ENCODE data around the gene WDR37.
"Not testable (repeated sequence)": the region's sequence is repeated elsewhere in the genome, so short reads cannot be mapped to it uniquely, and the experiment has no call there.

Gene WDR37

DNA sequence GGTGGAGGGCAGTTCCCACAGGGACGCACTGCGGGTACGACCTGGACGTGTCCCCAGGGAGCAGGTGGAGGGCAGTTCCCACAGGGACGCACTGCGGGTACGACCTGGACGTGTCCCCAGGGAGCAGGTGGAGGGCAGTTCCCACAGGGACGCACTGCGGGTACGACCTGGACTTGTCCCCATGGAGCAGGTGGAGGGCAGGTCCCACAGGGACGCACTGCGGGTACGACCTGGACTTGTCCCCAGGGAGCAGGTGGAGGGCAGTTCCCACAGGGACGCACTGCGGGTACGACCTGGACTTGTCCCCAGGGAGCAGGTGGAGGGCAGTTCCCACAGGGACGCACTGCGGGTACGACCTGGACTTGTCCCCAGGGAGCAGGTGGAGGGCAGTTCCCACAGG lies 17.4 kb upstream of the WDR37 start:
- not testable (repeated sequence) for H3K4me3 ChIP-seq (ENCODE audit: low read length in 2 of 2); H3K9ac ChIP-seq (ENCODE audit: low read depth in 1 of 2, low read length in 2 of 2); H3K9me3 ChIP-seq (ENCODE audit: control insufficient read depth in 2 of 2, low read length in 2 of 2); H3K4me1 ChIP-seq (ENCODE audit: control insufficient read depth in 2 of 2, insufficient read depth in 2 of 2, low read length in 2 of 2); H3K27ac ChIP-seq (ENCODE audit: low read depth in 2 of 2, low read length in 2 of 2); H3K27me3 ChIP-seq (ENCODE audit: control insufficient read depth in 2 of 2, insufficient read depth in 2 of 2, low read length in 2 of 2)
- peaks cover 26 to 47% of the 10 kb centered on the region in 2 donors for H3K36me3 ChIP-seq (ENCODE audit: control insufficient read depth in 2 of 2, insufficient read depth in 2 of 2, low read length in 2 of 2)

DNA sequence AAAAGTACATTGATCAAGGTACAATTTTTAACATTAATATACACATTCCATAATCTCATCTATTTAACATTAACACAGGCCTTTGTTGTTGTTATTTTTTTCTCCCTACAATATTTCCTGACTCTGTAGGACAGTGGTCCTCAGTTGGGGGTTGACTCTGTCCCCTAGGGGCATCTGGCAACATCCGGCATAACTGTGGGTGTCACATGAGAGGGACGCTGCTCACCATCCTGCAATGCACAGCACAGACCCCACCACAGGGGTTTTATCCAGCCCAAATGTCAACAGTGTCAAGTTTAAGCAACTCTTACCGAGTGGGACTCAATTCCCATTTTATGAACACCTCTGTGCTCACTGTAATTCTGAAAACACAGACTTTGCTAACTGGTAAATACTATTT lies 16.1 kb upstream of the WDR37 start:
- peaks cover 26 to 48% of the 10 kb centered on the region in 2 donors for H3K36me3 ChIP-seq (ENCODE audit: control insufficient read depth in 2 of 2, insufficient read depth in 2 of 2, low read length in 2 of 2)
- H3K4me1 ChIP-seq (ENCODE audit: control insufficient read depth in 2 of 2, insufficient read depth in 2 of 2, low read length in 2 of 2): no peaks in the 10 kb centered on the region
- H3K9ac ChIP-seq (ENCODE audit: low read depth in 1 of 2, low read length in 2 of 2): no peak overlapping the region
- no peak overlapping the region for H3K27ac ChIP-seq (ENCODE audit: low read depth in 2 of 2, low read length in 2 of 2)
- no peaks in the 10 kb centered on the region for H3K9me3 ChIP-seq (ENCODE audit: control insufficient read depth in 2 of 2, low read length in 2 of 2)
- no peaks in the 10 kb centered on the region for H3K27me3 ChIP-seq (ENCODE audit: control insufficient read depth in 2 of 2, insufficient read depth in 2 of 2, low read length in 2 of 2)
- H3K4me3 ChIP-seq (ENCODE audit: low read length in 2 of 2): no peak overlapping the region

DNA sequence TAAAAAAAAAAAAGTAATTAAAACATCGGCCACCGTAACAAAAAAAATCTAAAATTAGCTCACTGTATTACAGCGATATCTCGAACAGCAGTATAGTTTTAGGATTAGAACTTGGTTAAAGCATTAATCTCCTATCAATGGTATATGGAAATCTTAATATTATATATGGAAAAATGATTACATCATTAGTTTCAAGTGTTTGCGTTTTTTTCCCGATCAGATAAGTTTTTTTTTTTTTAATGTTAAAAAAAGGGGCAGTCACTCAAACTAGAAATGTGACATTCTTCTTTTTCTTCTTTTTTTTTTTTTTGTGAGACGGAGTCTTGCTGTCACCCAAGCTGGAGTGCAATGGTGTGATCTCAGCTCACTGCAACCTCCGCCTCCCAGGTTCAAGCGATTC lies 14.7 kb upstream of the WDR37 start:
- no peaks in the 10 kb centered on the region for H3K27me3 ChIP-seq (ENCODE audit: control insufficient read depth in 2 of 2, insufficient read depth in 2 of 2, low read length in 2 of 2)
- H3K9ac ChIP-seq (ENCODE audit: low read depth in 1 of 2, low read length in 2 of 2): no peak overlapping the region
- H3K4me1 ChIP-seq (ENCODE audit: control insufficient read depth in 2 of 2, insufficient read depth in 2 of 2, low read length in 2 of 2): no peaks in the 10 kb centered on the region
- no peak overlapping the region for H3K4me3 ChIP-seq (ENCODE audit: low read length in 2 of 2)
- no peak overlapping the region for H3K27ac ChIP-seq (ENCODE audit: low read depth in 2 of 2, low read length in 2 of 2)
- no peaks in the 10 kb centered on the region for H3K9me3 ChIP-seq (ENCODE audit: control insufficient read depth in 2 of 2, low read length in 2 of 2)
- H3K36me3 ChIP-seq (ENCODE audit: control insufficient read depth in 2 of 2, insufficient read depth in 2 of 2, low read length in 2 of 2): peaks cover 26 to 48% of the 10 kb centered on the region in 2 donors

DNA sequence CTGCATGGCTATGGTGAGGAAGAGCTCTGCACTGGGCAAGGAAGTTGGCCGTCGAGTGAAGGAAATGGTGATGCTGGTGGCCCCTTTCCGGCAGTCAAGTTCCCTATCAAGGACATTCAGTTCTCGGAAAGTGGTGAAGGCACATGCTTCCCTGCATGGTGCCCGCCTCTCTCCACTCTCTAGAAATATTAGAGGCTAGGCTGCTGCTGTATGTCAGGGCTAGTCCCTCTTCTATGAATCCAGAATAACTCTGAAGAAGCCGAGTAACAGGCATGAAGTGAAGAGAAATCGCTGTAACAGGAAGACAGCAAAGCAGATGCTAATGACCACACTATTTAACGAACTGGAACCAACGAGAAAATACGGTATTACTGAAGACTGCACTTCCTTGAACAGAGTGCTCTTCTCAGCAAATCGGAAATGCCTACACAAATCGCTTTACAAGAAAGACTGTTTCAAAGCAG lies 12.6 kb upstream of the WDR37 start:
- Histone ChIP-seq H3K27me3 (ENCODE audit: control insufficient read depth in 2 of 2, insufficient read depth in 2 of 2, low read length in 2 of 2) (no peaks in the 10 kb centered on the region), H3K9me3 (ENCODE audit: control insufficient read depth in 2 of 2, low read length in 2 of 2) (no peaks in the 10 kb centered on the region), H3K4me3 (ENCODE audit: low read length in 2 of 2) (peak overlapping the region in 1 of 2 donors; percentile 53), H3K4me1 (ENCODE audit: control insufficient read depth in 2 of 2, insufficient read depth in 2 of 2, low read length in 2 of 2) (peaks cover 7 to 9% of the 10 kb centered on the region in 2 donors), H3K27ac (ENCODE audit: low read depth in 2 of 2, low read length in 2 of 2) (peak overlapping the region; percentile 61 to 67), H3K36me3 (ENCODE audit: control insufficient read depth in 2 of 2, insufficient read depth in 2 of 2, low read length in 2 of 2) (peaks cover 20 to 34% of the 10 kb centered on the region in 2 donors), H3K9ac (ENCODE audit: low read depth in 1 of 2, low read length in 2 of 2) (no peak overlapping the region)

DNA sequence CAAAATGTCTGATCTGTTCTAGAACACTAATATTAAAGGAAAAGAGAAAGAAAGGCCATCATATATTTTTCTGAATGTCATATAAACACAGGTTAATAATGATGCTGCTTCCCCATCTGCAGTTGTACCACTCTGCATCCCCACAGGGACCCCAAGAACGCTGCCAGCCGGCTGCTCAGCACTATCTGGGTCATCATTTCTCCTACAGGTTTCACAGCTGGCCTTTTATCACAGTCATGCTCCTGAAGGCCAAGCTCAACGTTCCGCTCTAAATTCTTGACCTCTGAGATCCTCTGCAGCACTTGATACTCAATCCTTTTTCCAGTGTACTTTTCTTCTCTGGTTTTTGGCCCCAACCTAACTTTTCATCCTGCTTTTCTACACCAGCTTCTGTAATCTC lies 12.0 kb upstream of the WDR37 start:
- peak overlapping the region; percentile 61 to 67 for H3K27ac ChIP-seq (ENCODE audit: low read depth in 2 of 2, low read length in 2 of 2)
- H3K9ac ChIP-seq (ENCODE audit: low read depth in 1 of 2, low read length in 2 of 2): no peak overlapping the region
- H3K9me3 ChIP-seq (ENCODE audit: control insufficient read depth in 2 of 2, low read length in 2 of 2): no peaks in the 10 kb centered on the region
- peaks cover 20 to 32% of the 10 kb centered on the region in 2 donors for H3K36me3 ChIP-seq (ENCODE audit: control insufficient read depth in 2 of 2, insufficient read depth in 2 of 2, low read length in 2 of 2)
- H3K27me3 ChIP-seq (ENCODE audit: control insufficient read depth in 2 of 2, insufficient read depth in 2 of 2, low read length in 2 of 2): no peaks in the 10 kb centered on the region
- H3K4me1 ChIP-seq (ENCODE audit: control insufficient read depth in 2 of 2, insufficient read depth in 2 of 2, low read length in 2 of 2): peaks cover 7 to 9% of the 10 kb centered on the region in 2 donors
- H3K4me3 ChIP-seq (ENCODE audit: low read length in 2 of 2): peak overlapping the region in 1 of 2 donors; percentile 53

DNA sequence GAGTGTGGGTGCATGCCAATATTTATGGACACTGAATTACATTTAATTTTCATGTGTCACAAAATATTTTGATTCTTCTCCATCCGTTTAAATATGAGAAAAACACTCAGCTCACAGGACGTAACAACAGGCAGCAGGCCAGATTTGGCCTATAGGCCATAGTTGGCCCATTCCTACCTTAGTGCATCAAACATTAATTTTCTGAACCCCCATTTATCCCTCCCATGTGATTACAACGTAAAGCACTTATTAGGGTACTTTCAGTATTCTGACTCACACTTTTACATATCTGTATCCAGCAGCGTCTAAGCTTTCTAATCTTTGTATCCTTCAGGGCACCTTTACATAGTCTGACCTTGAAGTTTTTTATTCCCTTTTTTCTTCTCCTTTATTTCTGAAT lies 11.2 kb upstream of the WDR37 start:
- H3K27me3 ChIP-seq (ENCODE audit: control insufficient read depth in 2 of 2, insufficient read depth in 2 of 2, low read length in 2 of 2): no peaks in the 10 kb centered on the region
- peaks cover 16 to 27% of the 10 kb centered on the region in 2 donors for H3K36me3 ChIP-seq (ENCODE audit: control insufficient read depth in 2 of 2, insufficient read depth in 2 of 2, low read length in 2 of 2)
- peak overlapping the region in 1 of 2 donors; percentile 67 for H3K27ac ChIP-seq (ENCODE audit: low read depth in 2 of 2, low read length in 2 of 2)
- peaks cover 9% of the 10 kb centered on the region in 2 donors for H3K4me1 ChIP-seq (ENCODE audit: control insufficient read depth in 2 of 2, insufficient read depth in 2 of 2, low read length in 2 of 2)
- no peaks in the 10 kb centered on the region for H3K9me3 ChIP-seq (ENCODE audit: control insufficient read depth in 2 of 2, low read length in 2 of 2)
- no peak overlapping the region for H3K4me3 ChIP-seq (ENCODE audit: low read length in 2 of 2)
- H3K9ac ChIP-seq (ENCODE audit: low read depth in 1 of 2, low read length in 2 of 2): no peak overlapping the region

DNA sequence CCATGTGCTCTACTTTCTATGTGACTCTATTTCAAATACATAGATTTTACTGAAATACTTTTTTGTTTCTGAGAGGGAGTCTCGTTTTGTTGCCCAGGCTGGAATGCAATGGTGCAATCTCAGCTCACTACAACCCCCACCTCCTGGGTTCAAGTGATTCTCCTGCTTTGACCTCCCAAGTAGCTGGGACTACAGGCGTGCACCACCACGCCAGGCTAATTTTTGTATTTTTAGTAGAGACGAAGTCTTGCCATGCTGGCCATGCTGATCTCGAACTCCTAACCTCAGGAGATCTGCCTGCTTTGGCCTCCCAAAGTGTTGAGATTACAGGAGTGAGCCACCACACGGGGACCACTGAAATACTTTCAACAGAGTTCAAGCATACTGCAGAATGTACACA lies 10.8 kb upstream of the WDR37 start:
- peaks cover 11 to 23% of the 10 kb centered on the region in 2 donors for H3K36me3 ChIP-seq (ENCODE audit: control insufficient read depth in 2 of 2, insufficient read depth in 2 of 2, low read length in 2 of 2)
- no peaks in the 10 kb centered on the region for H3K27me3 ChIP-seq (ENCODE audit: control insufficient read depth in 2 of 2, insufficient read depth in 2 of 2, low read length in 2 of 2)
- peaks cover 10 to 13% of the 10 kb centered on the region in 2 donors for H3K4me1 ChIP-seq (ENCODE audit: control insufficient read depth in 2 of 2, insufficient read depth in 2 of 2, low read length in 2 of 2)
- H3K9ac ChIP-seq (ENCODE audit: low read depth in 1 of 2, low read length in 2 of 2): no peak overlapping the region
- no peaks in the 10 kb centered on the region for H3K9me3 ChIP-seq (ENCODE audit: control insufficient read depth in 2 of 2, low read length in 2 of 2)
- H3K27ac ChIP-seq (ENCODE audit: low read depth in 2 of 2, low read length in 2 of 2): no peak overlapping the region
- H3K4me3 ChIP-seq (ENCODE audit: low read length in 2 of 2): no peak overlapping the region

DNA sequence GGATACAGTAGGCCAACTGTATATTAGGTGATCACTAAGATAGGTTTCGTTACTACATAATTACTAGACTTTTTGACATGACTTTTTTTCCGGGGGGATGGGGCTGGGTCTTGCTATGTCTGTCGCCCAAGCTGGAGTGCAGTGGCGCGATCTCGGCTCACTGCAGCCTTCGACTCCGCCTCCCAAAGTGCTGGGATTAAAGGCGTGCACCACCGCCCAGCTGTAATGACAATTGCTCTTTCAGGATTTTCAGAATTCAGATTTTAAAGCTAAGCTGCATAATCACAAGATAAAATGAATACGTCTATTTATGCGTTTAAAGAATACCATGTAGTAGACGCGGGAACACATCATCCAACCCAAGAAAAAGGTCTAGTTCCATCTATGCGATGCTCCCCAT lies 8.2 kb upstream of the WDR37 start:
- H3K27ac ChIP-seq (ENCODE audit: low read depth in 2 of 2, low read length in 2 of 2): peak overlapping the region; percentile 99 to 100
- peak overlapping the region; percentile 88 to 98 for H3K4me3 ChIP-seq (ENCODE audit: low read length in 2 of 2)

DNA sequence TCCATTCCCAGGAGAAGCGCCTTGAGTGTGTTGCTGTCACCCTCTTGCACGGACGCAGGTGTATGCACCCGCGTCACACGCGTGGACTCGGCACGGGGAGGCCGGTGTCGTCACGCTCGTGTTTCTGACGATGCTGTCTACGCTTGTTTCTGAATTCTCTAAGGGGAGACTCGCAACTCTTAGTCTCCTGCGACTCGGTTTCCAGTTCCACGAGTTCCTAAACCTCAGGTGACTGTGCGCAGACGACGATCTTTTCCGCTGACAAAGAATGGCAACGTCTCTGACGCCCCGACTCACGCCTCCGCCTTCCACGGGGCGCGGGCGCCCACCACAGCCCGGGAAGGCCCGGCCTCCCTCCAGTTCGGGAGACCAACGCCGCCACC lies 7.8 kb upstream of the WDR37 start:
- H3K9ac ChIP-seq (ENCODE audit: low read depth in 1 of 2, low read length in 2 of 2): peak overlapping the region; percentile 91 to 95
- peaks cover 6 to 12% of the 10 kb centered on the region in 2 donors for H3K36me3 ChIP-seq (ENCODE audit: control insufficient read depth in 2 of 2, insufficient read depth in 2 of 2, low read length in 2 of 2)
- H3K27ac ChIP-seq (ENCODE audit: low read depth in 2 of 2, low read length in 2 of 2): peak overlapping the region; percentile 99 to 100
- peak overlapping the region; percentile 88 to 98 for H3K4me3 ChIP-seq (ENCODE audit: low read length in 2 of 2)
- peaks cover 14 to 16% of the 10 kb centered on the region in 2 donors for H3K4me1 ChIP-seq (ENCODE audit: control insufficient read depth in 2 of 2, insufficient read depth in 2 of 2, low read length in 2 of 2)
- H3K9me3 ChIP-seq (ENCODE audit: control insufficient read depth in 2 of 2, low read length in 2 of 2): no peaks in the 10 kb centered on the region
- H3K27me3 ChIP-seq (ENCODE audit: control insufficient read depth in 2 of 2, insufficient read depth in 2 of 2, low read length in 2 of 2): no peaks in the 10 kb centered on the region

More for the DNA sequence above, 8.2 kb upstream of the WDR37 start:
- Histone ChIP-seq H3K27me3 (ENCODE audit: control insufficient read depth in 2 of 2, insufficient read depth in 2 of 2, low read length in 2 of 2) (no peaks in the 10 kb centered on the region), H3K9me3 (ENCODE audit: control insufficient read depth in 2 of 2, low read length in 2 of 2) (no peaks in the 10 kb centered on the region), H3K4me1 (ENCODE audit: control insufficient read depth in 2 of 2, insufficient read depth in 2 of 2, low read length in 2 of 2) (peaks cover 14 to 16% of the 10 kb centered on the region in 2 donors), H3K9ac (ENCODE audit: low read depth in 1 of 2, low read length in 2 of 2) (peak overlapping the region; percentile 91 to 95), H3K36me3 (ENCODE audit: control insufficient read depth in 2 of 2, insufficient read depth in 2 of 2, low read length in 2 of 2) (peaks cover 8% of the 10 kb centered on the region in 2 donors)

DNA sequence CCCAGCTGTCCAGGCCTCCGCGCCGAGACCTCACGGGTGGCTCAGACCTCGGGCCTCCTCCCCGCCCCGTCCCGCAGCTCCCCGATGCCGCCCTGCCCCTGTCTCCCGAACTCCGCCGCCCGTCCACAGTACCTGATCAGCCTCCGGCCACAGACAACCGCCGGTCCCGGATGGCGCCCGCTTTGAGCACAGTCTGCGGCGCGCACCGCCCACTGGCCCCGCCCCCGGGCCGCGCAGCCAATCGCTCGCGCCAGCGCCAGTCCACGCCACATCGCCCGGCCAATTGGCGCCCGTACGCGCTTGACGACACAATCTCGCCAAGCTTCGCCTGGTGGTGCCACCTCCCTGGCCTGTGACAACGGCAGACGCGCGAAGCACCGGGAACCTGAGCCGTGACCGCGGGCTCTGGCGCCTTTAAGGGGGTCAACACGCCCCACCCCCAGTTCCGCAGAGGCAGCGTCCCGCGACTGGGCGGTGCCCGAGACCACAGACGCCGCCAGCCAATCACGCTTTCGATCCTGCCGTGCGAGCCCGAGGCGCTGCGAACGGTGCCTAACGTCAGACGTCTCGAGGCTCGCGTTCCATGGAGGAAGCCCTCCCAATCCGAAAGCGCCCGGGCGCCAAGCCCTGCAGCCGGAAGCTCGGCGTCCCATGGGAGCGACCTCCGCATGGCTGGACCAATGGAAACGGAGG lies 7.3 kb upstream of the WDR37 start, which contains the start of gene IDI1:
Gene IDI1, minus strand, starts transcription at position 388 of the 693 bp plus-strand sequence. Its CDS starts 116 bp downstream, at position 272.
- H3K9me3 ChIP-seq (ENCODE audit: control insufficient read depth in 2 of 2, low read length in 2 of 2): no peaks in the 10 kb centered on the region
- peak within 1 kb of the TSS; percentile 95 for H3K9ac ChIP-seq (ENCODE audit: low read depth in 1 of 2, low read length in 2 of 2)
- H3K27me3 ChIP-seq (ENCODE audit: control insufficient read depth in 2 of 2, insufficient read depth in 2 of 2, low read length in 2 of 2): no peaks in the 10 kb centered on the region
- peak within 1 kb of the TSS; percentile 88 to 98 for H3K4me3 ChIP-seq (ENCODE audit: low read length in 2 of 2)
- peak within 1 kb of the TSS; percentile 99 to 100 for H3K27ac ChIP-seq (ENCODE audit: low read depth in 2 of 2, low read length in 2 of 2)
- H3K4me1 ChIP-seq (ENCODE audit: control insufficient read depth in 2 of 2, insufficient read depth in 2 of 2, low read length in 2 of 2): peaks cover 14 to 16% of the 10 kb centered on the region in 2 donors
- H3K36me3 ChIP-seq (ENCODE audit: control insufficient read depth in 2 of 2, insufficient read depth in 2 of 2, low read length in 2 of 2): peaks cover under 1 to 14% of the 10 kb centered on the region in 2 donors

Measured in mucosa of rectum (tissue), 2 donors.